NCI-H2029 (cell line): ENCODE data around the gene IQCE.

Experiments
- DNase-seq: peaks from one replicate; lab custom pipeline; 2025; lab: John Stamatoyannopoulos, UW

IQCE gene

DNA sequence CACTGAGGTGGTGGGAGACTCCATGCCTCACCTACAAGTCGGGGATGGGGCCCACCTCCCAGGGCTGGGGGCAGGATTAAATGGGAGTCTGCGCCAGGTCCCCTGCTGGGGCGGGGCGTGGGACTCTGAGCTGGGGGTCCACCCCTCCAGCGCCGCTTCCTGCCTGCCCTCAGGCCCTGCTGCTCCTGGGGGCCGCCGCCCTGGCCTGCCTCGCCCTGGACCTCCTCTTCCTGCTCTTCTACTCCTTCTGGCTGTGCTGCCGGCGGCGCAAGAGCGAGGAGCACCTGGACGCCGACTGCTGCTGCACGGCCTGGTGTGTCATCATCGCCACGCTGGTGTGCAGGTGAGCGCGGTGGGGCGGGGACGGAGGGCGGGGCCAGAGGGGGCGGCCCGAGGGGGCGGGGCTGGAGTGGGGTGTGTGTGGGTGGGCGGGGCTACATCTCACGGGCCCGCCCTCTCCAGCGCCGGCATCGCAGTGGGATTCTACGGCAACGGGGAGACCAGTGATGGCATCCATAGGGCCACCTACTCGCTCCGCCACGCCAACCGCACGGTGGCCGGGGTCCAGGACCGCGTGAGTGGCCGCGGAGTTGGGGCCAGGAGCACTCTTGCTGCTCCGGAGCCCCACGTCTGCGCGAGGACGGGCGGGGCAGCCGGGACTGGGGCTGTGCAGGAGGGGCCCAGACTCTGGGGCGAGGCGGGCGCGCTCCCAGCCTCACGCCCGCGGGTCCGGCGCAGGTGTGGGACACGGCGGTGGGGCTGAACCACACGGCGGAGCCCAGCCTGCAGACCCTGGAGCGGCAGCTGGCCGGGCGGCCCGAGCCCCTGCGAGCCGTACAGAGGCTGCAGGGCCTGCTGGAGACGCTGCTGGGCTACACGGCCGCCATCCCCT, 88.1 kb downstream of the IQCE start:
- DNase-seq: no peak

DNA sequence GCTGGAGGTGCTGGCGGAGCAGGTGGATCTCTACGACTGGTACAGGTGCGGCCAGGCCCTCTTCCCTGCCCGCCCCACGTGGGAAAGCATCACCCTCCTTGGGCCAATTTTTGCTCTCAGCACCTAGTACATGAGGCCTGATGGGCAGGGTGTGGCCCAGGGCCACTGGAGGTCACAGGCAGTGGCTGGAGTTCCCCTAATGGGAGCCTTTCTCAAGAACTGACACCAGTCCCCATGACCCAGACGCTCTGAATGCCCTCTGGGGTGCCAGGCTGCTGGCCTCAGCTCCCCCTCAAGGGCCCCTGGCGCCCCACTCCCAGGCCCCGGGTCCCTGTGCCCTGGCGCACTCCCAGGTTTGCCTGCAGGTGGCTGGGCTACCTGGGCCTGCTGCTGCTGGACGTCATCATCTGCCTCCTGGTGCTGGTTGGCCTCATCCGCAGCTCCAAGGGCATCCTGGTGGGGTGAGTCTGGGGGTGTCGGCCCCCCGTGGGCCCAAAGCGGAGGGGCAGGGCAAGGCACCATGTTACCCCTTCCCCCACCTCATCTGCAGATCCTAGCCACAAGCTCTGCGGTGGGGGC, 88.9 kb downstream of the IQCE start:
- DNase-seq: no peak

DNA sequence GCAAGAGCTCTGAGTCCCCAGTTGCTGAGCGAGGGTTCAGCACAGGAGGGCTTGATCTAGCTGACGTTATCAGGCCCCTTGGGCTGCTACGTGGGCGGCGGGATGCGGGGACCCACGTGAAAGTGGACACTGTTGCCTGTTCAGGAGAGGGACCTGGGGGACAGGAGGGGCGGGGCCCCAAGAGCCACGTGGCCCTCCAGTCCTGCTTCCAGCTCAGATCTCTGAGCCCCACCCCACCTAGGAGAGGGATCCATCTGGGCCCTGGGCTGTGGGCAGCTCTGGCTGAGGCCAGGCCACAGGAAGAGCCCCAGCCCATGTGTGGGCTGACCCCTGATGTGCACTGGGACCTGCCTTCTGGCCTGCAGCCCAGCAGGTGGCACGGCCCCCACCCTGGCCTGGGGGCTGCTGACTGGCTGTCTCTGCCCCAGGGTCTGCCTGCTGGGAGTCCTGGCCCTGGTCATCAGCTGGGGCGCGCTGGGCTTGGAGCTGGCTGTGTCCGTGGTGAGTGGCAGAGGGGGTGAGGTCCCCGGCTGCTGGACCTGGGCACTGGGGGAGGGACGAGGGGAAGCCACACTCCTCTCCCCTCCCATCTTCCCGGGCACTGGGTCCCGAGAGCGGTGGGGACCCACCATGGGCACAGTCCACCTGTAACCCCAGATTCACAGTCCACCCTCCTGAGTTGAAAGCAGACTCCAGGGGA, 90.5 kb downstream of the IQCE start:
- DNase-seq: no peak

DNA sequence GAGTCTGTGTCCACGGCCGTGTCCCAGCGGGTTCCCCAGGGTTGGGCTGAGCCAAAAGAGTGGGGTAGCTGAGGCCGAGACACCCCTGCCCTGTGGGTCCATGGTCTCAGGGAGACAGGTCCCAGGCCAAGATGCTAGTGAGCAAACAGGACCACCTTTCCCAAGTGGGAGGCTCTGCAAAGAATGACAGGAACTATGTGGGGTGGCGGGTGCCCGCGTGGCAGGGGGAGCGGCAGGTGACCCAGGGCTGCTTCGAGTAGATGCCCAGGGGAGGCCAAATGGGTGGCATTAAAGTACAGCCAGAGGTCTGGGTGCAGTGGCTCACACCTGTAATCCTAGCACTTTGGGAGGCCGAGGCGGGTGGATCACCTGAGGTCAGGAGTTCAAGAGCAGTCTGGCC, 91.2 kb downstream of the IQCE start:
- no peak for DNase-seq

DNA sequence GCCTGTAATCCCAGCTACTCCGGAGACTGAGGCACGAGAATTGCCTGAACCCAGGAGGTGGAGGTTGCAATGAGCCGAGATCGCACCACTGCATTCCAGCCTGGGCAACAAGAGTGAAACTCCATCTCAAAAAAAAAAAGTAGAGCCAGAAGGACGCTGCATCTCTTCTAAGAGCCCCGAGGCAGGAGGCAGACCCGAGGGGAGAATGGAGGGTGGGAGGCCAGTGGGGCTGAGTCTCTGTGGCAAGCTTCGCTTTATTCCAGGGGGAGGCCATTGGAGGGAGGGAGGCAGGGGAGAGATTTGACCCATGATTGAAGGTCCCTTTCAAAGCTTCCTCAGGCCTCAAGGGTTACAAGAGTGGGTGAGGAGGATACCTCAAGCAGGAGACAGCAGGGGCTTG, 91.7 kb downstream of the IQCE start:
- DNase-seq: no peak

DNA sequence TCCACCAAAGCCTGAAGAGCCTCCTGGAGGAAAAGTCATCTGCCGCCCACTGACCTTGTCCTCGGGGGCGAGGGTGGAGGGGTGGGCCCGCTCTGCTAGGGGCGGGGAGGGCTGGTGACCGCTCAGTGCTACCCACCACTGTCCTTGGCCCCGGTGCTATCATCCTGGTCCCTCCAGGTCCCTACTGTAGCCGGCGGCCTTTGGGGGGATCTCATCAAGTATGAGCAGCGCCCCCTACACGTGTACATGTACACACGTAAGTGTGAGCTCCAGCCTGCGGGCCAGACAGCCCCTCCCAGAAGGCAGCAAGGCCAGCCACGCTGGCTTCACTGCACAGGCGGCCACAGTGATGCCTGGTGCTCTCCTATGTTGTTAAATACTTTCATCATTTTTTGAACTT, 92.6 kb downstream of the IQCE start:
- no peak for DNase-seq

DNA sequence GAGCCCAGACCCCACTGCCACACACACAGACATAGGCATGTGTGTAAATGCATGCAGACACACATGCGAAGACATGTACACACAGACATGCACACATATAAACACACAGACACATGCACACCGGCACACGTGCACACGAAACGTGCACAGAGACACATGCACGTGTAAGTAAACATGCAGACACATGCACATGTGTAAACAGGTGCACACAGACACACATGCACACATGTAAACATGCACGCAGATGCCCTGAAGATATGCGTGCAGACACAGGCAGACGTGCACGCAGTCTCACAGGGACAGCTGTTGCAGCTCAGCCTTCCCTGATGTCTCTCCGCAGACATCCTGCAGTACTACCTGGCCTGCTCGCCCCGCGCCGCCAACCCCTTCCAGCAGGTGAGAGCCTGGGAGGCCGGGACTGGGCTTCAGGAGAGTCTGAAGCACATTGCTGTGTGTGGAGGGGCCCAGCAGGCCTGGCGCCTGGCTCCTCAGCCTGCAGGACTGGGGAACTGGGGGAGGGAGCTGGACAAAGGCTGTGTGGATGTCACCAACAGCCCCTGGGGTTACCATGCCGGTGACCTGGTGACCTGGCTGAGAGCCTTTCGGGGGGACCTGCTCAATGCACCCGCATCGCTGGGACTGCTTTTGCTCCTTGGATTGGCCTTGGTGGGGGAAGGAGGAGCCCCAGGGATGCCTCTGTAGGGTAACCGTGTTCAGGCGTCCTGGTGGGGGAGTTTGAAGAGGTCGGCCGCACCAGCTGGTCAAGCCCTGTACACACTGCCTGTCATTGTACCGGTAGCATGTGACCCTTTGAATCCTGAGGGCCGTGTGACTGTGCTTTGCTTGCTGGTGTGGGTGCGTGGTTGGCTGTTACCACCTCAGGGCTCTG, 93.3 kb downstream of the IQCE start:
- DNase-seq: no peak

DNA sequence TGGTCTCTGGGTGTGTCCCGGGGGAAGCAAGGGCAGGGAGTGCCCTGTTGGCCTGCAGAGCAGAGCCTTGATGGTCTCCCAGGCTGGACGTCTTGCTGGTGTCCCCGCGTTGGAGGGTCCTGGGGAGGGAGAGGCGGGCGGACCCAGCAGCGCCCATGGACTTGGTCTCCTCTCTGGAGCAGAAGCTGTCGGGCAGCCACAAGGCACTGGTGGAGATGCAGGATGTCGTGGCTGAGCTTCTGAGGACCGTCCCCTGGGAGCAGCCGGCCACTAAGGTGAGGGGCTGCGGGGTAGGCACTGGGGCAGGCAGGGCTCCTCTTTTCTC, 93.9 kb downstream of the IQCE start:
- no peak for DNase-seq

DNA sequence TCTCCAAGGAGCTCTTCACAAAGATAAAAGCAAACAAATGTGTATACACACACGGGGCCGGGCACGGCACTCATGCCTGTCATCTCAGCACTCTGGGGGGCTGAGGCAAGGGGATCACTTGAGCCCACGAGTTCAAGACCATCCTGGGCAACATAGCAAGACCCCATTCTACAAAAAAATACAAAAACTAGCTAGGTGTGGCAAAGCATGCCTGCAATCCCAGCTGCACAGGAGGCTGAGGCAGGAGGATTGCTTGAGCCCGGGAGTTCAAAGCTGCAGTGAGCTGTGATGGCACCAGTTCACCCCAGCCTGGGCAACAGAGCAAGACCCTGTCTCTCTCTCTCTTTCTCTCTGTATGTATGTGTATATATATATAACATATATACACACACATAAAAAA, 95.3 kb downstream of the IQCE start:
- peak; percentile 63 for DNase-seq

DNA sequence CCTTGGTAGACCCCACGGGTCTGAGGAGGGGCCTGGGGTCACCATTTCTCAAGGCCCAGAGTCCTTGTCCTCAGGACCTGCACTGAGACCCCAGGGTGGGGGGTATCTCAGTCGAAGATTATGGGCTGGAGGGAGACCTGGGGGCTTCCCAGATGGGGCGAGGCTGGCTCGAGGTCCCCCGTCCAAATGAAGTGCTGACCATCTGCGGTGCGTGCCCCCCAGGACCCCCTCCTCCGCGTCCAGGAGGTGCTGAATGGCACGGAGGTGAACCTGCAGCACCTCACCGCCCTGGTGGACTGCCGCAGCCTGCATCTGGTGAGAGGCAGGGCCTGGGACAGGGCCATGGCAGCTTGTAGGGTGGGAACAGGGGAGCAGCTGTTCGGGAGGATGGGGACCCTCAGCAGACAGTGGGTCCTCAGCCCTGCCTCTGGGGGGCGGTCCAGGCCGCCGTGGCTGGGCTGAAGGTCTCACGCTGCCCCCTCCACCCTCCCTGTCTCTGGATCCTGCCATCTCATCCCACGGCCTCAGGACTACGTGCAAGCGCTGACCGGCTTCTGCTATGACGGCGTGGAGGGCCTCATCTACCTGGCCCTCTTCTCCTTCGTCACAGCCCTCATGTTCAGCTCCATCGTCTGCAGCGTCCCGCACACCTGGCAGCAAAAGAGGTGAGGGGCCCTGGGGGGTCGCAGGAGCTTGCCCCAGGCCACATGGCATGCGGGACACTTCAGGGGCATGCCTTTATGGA, 97.3 kb downstream of the IQCE start:
- DNase-seq: no peak

DNA sequence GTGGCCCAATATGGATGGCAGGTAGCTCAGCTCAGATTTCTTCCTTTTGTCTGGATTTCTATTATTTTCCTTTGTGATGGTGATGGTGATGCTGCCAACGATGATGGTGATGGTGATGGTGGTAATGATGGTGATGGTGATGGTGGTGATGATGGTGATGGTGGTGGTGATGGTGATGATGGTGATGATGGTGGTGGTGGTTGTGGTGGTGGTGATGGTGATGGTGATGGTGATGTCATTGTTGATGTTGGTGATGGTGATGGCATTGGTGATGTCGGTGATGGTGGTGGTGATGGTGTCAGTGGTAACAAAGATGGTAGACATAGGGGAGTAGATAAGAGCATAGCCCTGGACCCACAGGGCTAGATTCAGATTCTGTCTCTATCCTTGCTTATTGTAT, 98.4 kb downstream of the IQCE start:
- DNase-seq: no peak

DNA sequence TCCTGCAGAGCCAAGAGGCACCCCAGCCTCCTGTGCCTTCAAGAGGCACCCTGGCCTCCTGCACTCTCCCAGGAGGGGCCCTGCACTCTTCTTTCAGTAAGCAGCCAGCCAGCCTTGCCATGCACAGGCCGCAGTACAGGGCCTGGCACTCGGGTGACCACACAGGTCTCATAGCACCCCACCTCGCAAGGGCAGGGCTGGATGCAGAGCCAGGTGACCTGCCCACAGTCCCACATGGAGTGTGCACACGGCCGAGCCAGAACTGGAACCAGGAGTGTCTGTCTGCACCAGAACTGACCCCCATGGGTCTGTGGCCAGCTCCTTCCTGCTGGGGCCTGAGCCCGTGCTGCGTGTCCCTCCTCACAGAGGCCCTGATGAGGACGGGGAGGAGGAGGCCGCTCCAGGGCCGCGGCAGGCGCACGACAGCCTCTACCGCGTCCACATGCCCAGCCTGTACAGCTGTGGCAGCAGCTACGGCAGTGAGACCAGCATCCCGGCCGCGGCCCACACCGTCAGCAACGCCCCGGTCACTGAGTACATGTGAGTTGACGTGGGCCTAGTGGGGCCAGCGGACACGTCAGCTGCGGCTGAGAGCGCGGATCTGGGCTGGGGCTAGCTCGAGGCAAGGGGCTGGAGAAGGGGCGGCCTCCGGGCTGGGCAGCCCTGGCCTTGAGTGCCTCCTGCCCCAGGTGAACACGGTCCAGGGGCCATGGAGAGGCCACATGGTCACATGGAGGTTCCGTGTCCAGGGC, 99.3 kb downstream of the IQCE start:
- no peak for DNase-seq

DNA sequence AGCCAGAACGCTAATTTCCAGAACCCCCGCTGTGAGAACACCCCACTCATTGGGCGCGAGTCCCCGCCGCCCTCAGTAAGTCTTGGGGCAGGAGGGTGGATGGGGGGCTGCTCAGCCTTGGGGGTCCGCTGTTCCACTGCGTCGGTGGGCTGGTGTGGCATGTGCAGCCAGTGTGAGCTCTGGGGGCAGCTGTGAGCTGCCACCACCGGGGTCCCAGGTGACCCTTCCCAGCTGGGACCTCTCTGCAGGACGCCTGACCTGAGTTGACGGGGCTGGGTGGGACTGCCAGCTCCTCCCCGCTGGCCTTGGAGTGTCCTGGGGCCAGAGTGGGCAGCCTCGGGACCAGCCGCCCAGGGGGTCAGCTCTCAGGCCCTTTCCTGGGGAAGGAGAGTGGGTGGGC, 100.2 kb downstream of the IQCE start:
- DNase-seq: no peak

DNA sequence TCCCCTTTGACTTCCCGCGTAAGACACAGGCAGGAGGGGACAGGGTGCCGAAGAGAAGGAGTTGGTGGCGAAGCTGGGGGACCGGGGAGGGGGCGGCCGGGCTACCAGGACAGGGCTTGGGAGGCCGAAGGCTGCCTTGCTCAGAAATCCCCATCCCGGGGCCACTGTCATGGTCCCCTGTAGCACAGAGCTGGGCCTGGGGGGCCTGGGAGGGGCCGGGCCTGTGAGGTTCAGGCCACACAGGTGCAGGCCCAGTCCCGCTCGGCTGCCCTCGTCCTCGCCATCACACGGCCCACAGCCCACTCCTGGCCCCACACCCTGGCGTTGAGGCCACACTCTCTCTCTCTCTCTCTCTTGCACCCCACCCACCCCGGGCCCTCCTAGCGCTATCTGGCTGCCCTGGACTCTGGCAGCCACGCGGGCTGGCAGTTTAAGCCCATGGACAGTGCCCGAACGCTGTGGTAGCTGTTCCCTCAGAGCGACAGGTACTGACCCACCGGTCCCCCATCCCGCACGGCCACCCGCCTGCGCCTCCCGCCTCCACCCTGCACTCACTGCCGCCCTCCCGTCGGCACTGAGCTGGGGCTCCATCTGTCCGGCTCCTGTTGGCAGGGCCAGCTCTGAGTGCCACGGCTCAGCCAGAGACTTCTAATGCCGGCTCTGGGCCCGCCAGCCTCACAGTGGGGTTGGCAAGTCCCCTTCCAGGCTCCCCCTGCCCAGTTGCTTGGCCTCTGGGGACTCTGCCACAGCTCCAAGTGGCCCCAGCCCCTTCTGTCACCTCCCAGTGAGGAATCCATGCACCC, 101.0 kb downstream of the IQCE start:
- DNase-seq: no peak

DNA sequence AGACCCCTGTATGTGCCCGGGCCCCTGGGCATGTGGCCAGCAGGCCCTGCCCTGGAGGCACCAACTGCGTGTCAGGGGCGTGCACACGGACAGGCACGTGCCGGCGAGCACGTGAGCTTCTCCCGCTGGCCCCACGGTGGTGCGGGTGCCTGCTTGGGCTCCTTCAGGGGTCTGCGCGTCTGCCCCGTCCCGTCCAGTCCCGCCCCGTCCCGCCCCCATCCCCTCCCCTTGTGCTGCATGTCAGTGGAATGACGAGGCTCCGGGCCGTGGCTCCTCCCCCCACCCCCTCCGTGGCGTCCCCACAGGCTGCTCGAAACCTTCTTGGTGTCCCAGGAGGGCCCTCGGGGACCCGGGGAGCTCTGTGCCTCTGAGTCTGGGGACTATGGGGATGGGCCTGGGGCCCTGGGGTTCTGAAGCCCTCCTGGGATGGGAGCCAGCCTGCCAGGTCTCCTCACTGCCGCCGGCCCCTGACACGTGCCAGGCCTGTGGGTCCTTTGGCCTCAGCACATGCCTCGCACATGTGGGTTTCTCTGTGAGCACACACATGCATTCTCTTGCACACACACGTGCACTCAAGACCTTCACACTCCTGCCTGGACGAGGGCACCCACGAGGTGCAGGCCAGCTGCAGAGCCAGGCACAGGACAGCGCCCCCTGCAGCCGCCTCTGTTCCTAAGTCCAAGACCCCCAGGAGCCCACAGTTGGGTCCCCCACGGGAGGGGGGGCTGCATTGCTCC, 101.7 kb downstream of the IQCE start:
- no peak for DNase-seq

DNA sequence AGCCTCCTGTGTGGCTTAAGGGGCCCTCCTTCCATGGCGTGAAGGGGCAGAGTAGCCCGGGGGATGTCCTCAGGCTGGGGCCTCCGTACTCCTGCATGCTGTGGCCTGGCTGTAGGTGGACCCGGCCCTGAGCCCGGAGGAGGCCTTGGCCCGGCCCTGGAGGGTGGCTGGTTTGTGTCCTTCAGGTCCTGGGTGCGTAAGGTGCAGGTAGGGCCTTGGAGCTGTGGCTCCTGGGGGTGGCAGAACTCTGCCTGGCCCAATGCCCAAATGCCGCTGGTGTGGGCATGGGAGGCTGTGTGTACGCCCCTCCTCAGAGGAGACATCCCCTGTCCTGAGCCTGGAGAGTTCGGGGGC, 102.3 kb downstream of the IQCE start:
- DNase-seq: no peak

DNA sequence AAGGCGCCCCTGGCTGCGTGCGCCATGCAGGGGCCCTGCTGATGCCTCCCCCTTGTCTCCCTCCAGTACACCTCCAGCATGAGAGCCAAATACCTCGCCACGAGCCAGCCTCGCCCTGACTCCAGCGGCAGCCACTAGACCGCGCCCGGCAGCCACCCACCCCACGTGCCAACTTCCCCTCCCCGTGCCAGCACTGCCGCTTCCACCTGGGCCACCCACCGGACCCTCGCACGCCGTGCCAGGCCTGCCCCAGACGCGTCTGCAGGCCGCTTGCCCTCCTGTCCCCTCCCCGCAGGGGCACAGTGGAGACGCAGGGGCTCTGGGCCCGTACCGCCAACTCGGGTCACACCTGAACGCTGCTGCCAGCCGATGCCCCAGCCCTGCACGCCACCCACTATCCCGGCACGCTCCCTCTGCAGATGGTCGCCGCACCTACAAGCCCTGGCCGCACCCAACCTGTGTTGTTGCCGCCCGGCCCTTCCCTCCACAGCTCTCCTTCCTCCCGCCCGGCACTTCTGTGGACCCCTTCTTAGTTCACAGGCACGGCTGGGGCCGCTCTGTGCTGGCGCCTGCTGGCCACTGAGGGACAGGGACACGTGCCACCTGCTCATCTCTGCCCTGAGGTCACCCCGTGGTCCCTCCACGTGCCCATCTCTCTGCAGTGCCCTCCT, 103.0 kb downstream of the IQCE start:
- no peak for DNase-seq

DNA sequence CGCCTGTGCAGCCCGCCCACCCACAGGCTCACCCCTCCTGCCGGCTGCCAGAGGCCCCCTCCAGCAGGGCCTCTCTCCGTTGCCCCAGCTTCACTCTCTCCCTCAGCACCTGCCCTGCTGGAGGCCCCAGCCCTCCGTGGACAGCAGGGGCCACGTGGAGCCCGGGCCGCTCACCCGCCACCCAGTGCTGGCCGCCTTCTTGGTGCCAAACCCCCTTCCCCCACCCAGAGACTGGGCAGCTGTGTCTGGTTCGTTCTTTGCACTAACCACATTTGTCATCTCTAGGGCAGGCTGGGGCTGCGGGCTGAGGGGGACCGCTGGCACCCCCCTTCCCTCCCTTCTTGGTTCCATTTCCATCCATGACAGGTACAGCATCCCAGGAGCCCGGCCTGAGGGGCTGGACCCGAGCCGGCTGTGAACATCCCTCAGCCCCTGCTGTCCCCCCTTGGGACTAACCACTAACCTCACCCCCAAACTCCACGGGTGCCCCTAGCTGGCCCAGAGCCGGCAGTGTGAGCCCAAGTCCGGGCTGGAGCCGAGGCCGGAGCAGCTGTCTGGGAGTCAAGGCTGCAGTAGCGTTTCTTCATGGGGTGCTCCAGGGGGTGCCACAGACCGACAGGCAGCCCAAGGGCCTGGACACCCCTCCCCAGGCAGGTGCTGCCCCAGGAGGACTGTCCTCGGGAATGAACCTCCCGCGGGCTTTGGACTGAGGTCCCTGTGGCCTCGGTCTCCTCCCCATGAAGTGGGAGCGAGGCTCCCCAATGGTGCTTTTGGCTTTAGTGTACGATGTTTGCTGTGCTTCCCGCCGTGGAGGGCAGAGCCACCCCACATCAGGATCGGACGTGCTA, 103.7 kb downstream of the IQCE start:
- DNase-seq: no peak
